ENCODE data around the gene DOCK6.

DOCK6 gene

DNA sequence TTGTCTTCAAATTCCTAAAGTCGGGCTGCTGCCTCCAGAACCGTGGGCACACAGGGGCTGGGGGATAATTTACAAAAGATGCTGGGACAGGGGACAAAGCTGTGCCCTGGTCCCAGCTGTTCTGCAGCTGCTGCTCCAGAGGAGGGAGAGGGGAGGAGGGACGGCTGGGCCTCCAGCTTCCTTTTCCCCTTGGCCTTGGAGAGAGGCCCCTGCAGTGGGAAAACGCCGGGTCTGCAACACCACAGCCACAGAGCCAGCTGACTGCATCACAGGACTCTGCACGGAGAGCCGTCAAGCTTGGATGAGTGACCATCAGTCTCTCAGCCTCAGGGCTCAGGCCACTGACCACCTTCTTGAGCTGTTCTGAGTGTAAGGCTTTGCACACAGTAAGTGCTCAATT is 6.1 kb downstream of the DOCK6 start:
- Histone ChIP-seq H3K4ac (ENCODE audit: low read depth, low read length) (no peak overlapping the region), H2BK5ac (ENCODE audit: low read depth, low read length, poor library complexity) (no peak overlapping the region), H3K18ac (ENCODE audit: low read length) (no peak overlapping the region), H4K91ac (ENCODE audit: low read depth, low read length) (no peak overlapping the region), H3K9me3 (ENCODE audit: insufficient read depth, low read depth, low read length) (peaks cover 3% of the 10 kb centered on the region), H3K79me1 (ENCODE audit: low read length) (no peaks in the 10 kb centered on the region), H3K4me2 (ENCODE audit: low read length) (no peak overlapping the region), H3K27ac (ENCODE audit: low read depth, low read length) (no peak overlapping the region), H3K14ac (ENCODE audit: low read length) (no peak overlapping the region), H3K36me3 (ENCODE audit: control insufficient read depth in 1 of 2, insufficient read depth in 2 of 2, low read length in 2 of 2) (peaks cover 6 to 8% of the 10 kb centered on the region in 2 experiments), H3K23ac (ENCODE audit: low read length) (no peak overlapping the region), H2AK5ac (ENCODE audit: low read length) (no peak overlapping the region), H2BK120ac (ENCODE audit: insufficient read depth, low read length, poor library complexity) (no peak overlapping the region), H3K27me3 (ENCODE audit: insufficient read depth, low read length) (no peaks in the 10 kb centered on the region), H4K8ac (ENCODE audit: low read depth, low read length) (no peak overlapping the region), H3K4me1 (ENCODE audit: control insufficient read depth in 1 of 2, insufficient read depth in 2 of 2, low read length in 2 of 2) (peaks cover 0 to 4% of the 10 kb centered on the region in 2 experiments), H3K79me2 (ENCODE audit: control insufficient read depth, insufficient read depth, low read length, poor library complexity) (no peaks in the 10 kb centered on the region), H2AFZ (ENCODE audit: insufficient read depth, low read length, poor library complexity) (no peak overlapping the region), H2BK12ac (ENCODE audit: low read length) (no peak overlapping the region), H3K4me3 (ENCODE audit: low read depth, low read length) (no peak overlapping the region), H4K12ac (ENCODE audit: low read depth, low read length) (no peak overlapping the region), H3K9ac (ENCODE audit: low read length) (no peak overlapping the region)
- no CpG with 5 or more reads among the region's 7 CpGs for WGBS (ENCODE audit: extremely low coverage, insufficient coverage, insufficient read length)
- DNase-seq, result no peak

GRCh38 chr19:11254666-11255065 is 7.7 kb downstream of the DOCK6 start:
- Histone ChIP-seq H3K4ac (ENCODE audit: low read depth, low read length) (no peak overlapping the region), H3K27me3 (ENCODE audit: insufficient read depth, low read length) (no peaks in the 10 kb centered on the region), H4K91ac (ENCODE audit: low read depth, low read length) (no peak overlapping the region), H3K9ac (ENCODE audit: low read length) (no peak overlapping the region), H3K14ac (ENCODE audit: low read length) (no peak overlapping the region), H3K18ac (ENCODE audit: low read length) (no peak overlapping the region), H2AK5ac (ENCODE audit: low read length) (no peak overlapping the region), H2BK5ac (ENCODE audit: low read depth, low read length, poor library complexity) (no peak overlapping the region), H2BK12ac (ENCODE audit: low read length) (no peak overlapping the region), H3K9me3 (ENCODE audit: insufficient read depth, low read depth, low read length) (peaks cover 3% of the 10 kb centered on the region), H3K4me3 (ENCODE audit: low read depth, low read length) (no peak overlapping the region), H4K12ac (ENCODE audit: low read depth, low read length) (no peak overlapping the region), H2BK120ac (ENCODE audit: insufficient read depth, low read length, poor library complexity) (no peak overlapping the region), H3K79me1 (ENCODE audit: low read length) (no peaks in the 10 kb centered on the region), H3K4me1 (ENCODE audit: control insufficient read depth in 1 of 2, insufficient read depth in 2 of 2, low read length in 2 of 2) (peaks cover 0 to 4% of the 10 kb centered on the region in 2 experiments), H3K27ac (ENCODE audit: low read depth, low read length) (no peak overlapping the region), H3K4me2 (ENCODE audit: low read length) (no peak overlapping the region), H4K8ac (ENCODE audit: low read depth, low read length) (no peak overlapping the region), H2AFZ (ENCODE audit: insufficient read depth, low read length, poor library complexity) (no peak overlapping the region), H3K23ac (ENCODE audit: low read length) (no peak overlapping the region), H3K36me3 (ENCODE audit: control insufficient read depth in 1 of 2, insufficient read depth in 2 of 2, low read length in 2 of 2) (peaks cover 6 to 11% of the 10 kb centered on the region in 2 experiments), H3K79me2 (ENCODE audit: control insufficient read depth, insufficient read depth, low read length, poor library complexity) (no peaks in the 10 kb centered on the region)
- WGBS (ENCODE audit: extremely low coverage, insufficient coverage, insufficient read length), result no CpG with 5 or more reads among the region's 5 CpGs
- DNase-seq, result no peak

DNA sequence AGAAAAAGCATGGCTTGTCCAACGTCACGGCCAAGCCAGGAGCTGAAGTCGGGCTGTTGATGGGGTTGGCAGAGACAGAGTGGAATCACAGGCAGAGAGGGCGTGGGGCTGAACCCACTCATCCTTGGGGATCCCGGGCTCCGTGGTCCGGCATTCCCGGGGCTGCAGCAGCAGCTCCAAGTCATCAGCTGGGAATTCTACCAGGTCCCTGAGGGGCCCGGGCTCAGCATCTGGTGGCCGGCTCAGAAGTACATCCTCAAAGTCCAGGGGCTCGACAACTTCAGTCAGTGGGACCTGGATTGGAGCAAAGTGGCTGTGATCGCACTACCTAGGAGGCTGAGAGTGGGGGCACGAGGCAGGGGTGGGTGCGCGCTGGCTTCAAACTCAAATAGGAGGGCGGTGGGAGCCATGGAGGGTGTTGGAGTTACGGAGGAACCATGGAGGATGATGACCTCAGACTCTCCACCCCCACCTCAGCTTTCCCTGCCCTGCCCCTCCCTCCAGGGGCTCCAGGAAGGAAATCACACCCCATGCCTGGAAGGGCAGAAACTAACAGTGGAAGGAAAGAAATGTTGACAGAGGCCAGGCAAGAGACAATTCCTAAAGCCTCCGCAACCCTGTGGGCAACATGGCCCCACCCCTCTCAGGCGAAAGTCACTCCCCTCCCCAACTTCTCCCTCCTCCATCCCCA is 9.5 kb downstream of the DOCK6 start:
- H3K23ac ChIP-seq (ENCODE audit: low read length), result no peak overlapping the region
- H3K4me2 ChIP-seq (ENCODE audit: low read length), result no peak overlapping the region
- H2AFZ ChIP-seq (ENCODE audit: insufficient read depth, low read length, poor library complexity), result no peak overlapping the region
- H2AK5ac ChIP-seq (ENCODE audit: low read length), result no peak overlapping the region
- H4K91ac ChIP-seq (ENCODE audit: low read depth, low read length), result no peak overlapping the region
- no peaks in the 10 kb centered on the region for H3K27me3 ChIP-seq (ENCODE audit: insufficient read depth, low read length)
- H3K18ac ChIP-seq (ENCODE audit: low read length), result no peak overlapping the region
- no peak overlapping the region for H3K27ac ChIP-seq (ENCODE audit: low read depth, low read length)
- H2BK120ac ChIP-seq (ENCODE audit: insufficient read depth, low read length, poor library complexity), result no peak overlapping the region
- H3K4me3 ChIP-seq (ENCODE audit: low read depth, low read length), result no peak overlapping the region
- peaks cover 3% of the 10 kb centered on the region for H3K9me3 ChIP-seq (ENCODE audit: insufficient read depth, low read depth, low read length)
- no CpG with 5 or more reads among the region's 19 CpGs for WGBS (ENCODE audit: extremely low coverage, insufficient coverage, insufficient read length)
- H3K79me1 ChIP-seq (ENCODE audit: low read length), result no peaks in the 10 kb centered on the region
- no peak overlapping the region for H3K9ac ChIP-seq (ENCODE audit: low read length)
- no peak for DNase-seq
- H3K14ac ChIP-seq (ENCODE audit: low read length), result no peak overlapping the region
- H3K4ac ChIP-seq (ENCODE audit: low read depth, low read length), result no peak overlapping the region
- H2BK12ac ChIP-seq (ENCODE audit: low read length), result no peak overlapping the region
- H3K79me2 ChIP-seq (ENCODE audit: control insufficient read depth, insufficient read depth, low read length, poor library complexity), result no peaks in the 10 kb centered on the region
- H3K36me3 ChIP-seq (ENCODE audit: control insufficient read depth in 1 of 2, insufficient read depth in 2 of 2, low read length in 2 of 2), result peaks cover 9 to 16% of the 10 kb centered on the region in 2 experiments
- H4K12ac ChIP-seq (ENCODE audit: low read depth, low read length), result no peak overlapping the region
- no peak overlapping the region for H2BK5ac ChIP-seq (ENCODE audit: low read depth, low read length, poor library complexity)
- no peak overlapping the region for H4K8ac ChIP-seq (ENCODE audit: low read depth, low read length)
- H3K4me1 ChIP-seq (ENCODE audit: control insufficient read depth in 1 of 2, insufficient read depth in 2 of 2, low read length in 2 of 2), result peaks cover 0 to 4% of the 10 kb centered on the region in 2 experiments

DNA sequence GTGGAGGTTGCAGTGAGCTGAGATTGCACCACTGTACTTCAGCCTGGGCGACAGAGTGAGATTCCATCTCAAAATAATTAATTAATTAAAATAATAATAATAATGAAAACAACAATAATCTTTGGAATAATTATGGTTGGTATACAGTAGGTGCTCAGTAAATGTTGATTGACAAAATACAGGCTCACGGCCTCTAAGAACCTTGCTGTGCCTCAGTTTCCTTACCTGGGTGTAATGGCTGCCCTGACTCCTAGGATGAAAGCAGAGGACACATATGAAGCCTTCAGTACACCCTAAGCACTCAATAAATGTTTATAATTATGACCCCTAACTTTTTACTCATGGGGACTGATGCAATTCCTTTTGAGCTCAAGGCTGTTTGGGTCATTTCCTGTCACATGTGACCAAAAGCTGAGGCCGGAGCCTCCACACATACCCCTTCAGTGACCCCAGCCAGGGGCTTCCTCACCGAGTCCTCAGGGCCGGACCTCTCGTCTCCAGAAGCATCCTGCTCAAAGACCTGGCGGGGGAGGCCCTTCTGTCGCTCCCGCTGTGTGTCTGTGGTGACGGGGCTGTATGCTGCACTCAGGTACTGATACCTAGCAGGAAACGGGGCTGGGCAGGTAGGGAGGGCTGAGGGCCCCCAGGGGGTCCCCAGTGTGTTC is 10.5 kb downstream of the DOCK6 start:
- WGBS (ENCODE audit: extremely low coverage, insufficient coverage, insufficient read length), result no CpG with 5 or more reads among the region's 11 CpGs
- no peak overlapping the region for H3K4ac ChIP-seq (ENCODE audit: low read depth, low read length)
- no peak overlapping the region for H2AK5ac ChIP-seq (ENCODE audit: low read length)

More for the DNA sequence above, 10.5 kb downstream of the DOCK6 start:
- no peak overlapping the region for H2BK12ac ChIP-seq (ENCODE audit: low read length)
- DNase-seq, result no peak
- H3K9me3 ChIP-seq (ENCODE audit: insufficient read depth, low read depth, low read length), result peaks cover 3% of the 10 kb centered on the region
- no peak overlapping the region for H3K27ac ChIP-seq (ENCODE audit: low read depth, low read length)
- H3K23ac ChIP-seq (ENCODE audit: low read length), result no peak overlapping the region
- H3K36me3 ChIP-seq (ENCODE audit: control insufficient read depth in 1 of 2, insufficient read depth in 2 of 2, low read length in 2 of 2), result peaks cover 16 to 17% of the 10 kb centered on the region in 2 experiments
- no peak overlapping the region for H4K8ac ChIP-seq (ENCODE audit: low read depth, low read length)
- H4K91ac ChIP-seq (ENCODE audit: low read depth, low read length), result no peak overlapping the region
- no peak overlapping the region for H2BK120ac ChIP-seq (ENCODE audit: insufficient read depth, low read length, poor library complexity)
- H3K79me2 ChIP-seq (ENCODE audit: control insufficient read depth, insufficient read depth, low read length, poor library complexity), result no peaks in the 10 kb centered on the region
- no peaks in the 10 kb centered on the region for H3K27me3 ChIP-seq (ENCODE audit: insufficient read depth, low read length)
- H3K4me1 ChIP-seq (ENCODE audit: control insufficient read depth in 1 of 2, insufficient read depth in 2 of 2, low read length in 2 of 2), result peaks cover 0 to 4% of the 10 kb centered on the region in 2 experiments
- H3K79me1 ChIP-seq (ENCODE audit: low read length), result no peaks in the 10 kb centered on the region
- H3K4me2 ChIP-seq (ENCODE audit: low read length), result no peak overlapping the region
- no peak overlapping the region for H2BK5ac ChIP-seq (ENCODE audit: low read depth, low read length, poor library complexity)
- H3K14ac ChIP-seq (ENCODE audit: low read length), result no peak overlapping the region
- no peak overlapping the region for H3K4me3 ChIP-seq (ENCODE audit: low read depth, low read length)
- H4K12ac ChIP-seq (ENCODE audit: low read depth, low read length), result no peak overlapping the region
- no peak overlapping the region for H3K18ac ChIP-seq (ENCODE audit: low read length)
- H3K9ac ChIP-seq (ENCODE audit: low read length), result no peak overlapping the region
- H2AFZ ChIP-seq (ENCODE audit: insufficient read depth, low read length, poor library complexity), result no peak overlapping the region
